ENCODE measurements around the gene ZFPM1.
"Not testable (repeated sequence)": the region's sequence is repeated elsewhere in the genome, so short reads cannot be mapped to it uniquely, and the experiment has no call there.

Gene ZFPM1

GRCh38 chr16:88511060-88511459 lies 58.0 kb downstream of the ZFPM1 start:
- no peaks in the 10 kb centered on the region for H3K79me2 ChIP-seq (ENCODE audit: control insufficient read depth, insufficient read depth, low read length, unreplicated experiment)
- no peak overlapping the region for H3K27ac ChIP-seq (ENCODE audit: low read depth, low read length)
- no peak overlapping the region for H2AFZ ChIP-seq (ENCODE audit: low read length, unreplicated experiment)
- H3K36me3 ChIP-seq (ENCODE audit: insufficient read depth, low read length): no peaks in the 10 kb centered on the region
- no peak overlapping the region for H3K4me3 ChIP-seq (ENCODE audit: low read depth, low read length)
- no peaks in the 10 kb centered on the region for H3K4me1 ChIP-seq (ENCODE audit: control insufficient read depth, insufficient read depth, low read length, unreplicated experiment)
- no peaks in the 10 kb centered on the region for H3K27me3 ChIP-seq (ENCODE audit: insufficient read depth, low read length)

- no peak overlapping the region for H3K27ac ChIP-seq (ENCODE audit: low read depth, low read length)
- no peaks in the 10 kb centered on the region for H3K79me2 ChIP-seq (ENCODE audit: control insufficient read depth, insufficient read depth, low read length, unreplicated experiment)
- no peaks in the 10 kb centered on the region for H3K4me1 ChIP-seq (ENCODE audit: control insufficient read depth, insufficient read depth, low read length, unreplicated experiment)
- no peak overlapping the region for H2AFZ ChIP-seq (ENCODE audit: low read length, unreplicated experiment)
- H3K4me3 ChIP-seq (ENCODE audit: low read depth, low read length): no peak overlapping the region
- no peaks in the 10 kb centered on the region for H3K36me3 ChIP-seq (ENCODE audit: insufficient read depth, low read length)
- H3K27me3 ChIP-seq (ENCODE audit: insufficient read depth, low read length): no peaks in the 10 kb centered on the region
Measured at GRCh38 chr16:88511906-88512305, 58.8 kb downstream of the ZFPM1 start.

- Histone ChIP-seq H3K4me3 (ENCODE audit: low read depth, low read length) (no peak overlapping the region), H3K79me2 (ENCODE audit: control insufficient read depth, insufficient read depth, low read length, unreplicated experiment) (no peaks in the 10 kb centered on the region), H3K36me3 (ENCODE audit: insufficient read depth, low read length) (no peaks in the 10 kb centered on the region), H2AFZ (ENCODE audit: low read length, unreplicated experiment) (no peak overlapping the region), H3K27ac (ENCODE audit: low read depth, low read length) (no peak overlapping the region), H3K4me1 (ENCODE audit: control insufficient read depth, insufficient read depth, low read length, unreplicated experiment) (no peaks in the 10 kb centered on the region), H3K27me3 (ENCODE audit: insufficient read depth, low read length) (no peaks in the 10 kb centered on the region)
Measured at GRCh38 chr16:88512728-88513696, 59.9 kb downstream of the ZFPM1 start.

- Histone ChIP-seq H3K79me2 (ENCODE audit: control insufficient read depth, insufficient read depth, low read length, unreplicated experiment) (no peaks in the 10 kb centered on the region), H3K4me1 (ENCODE audit: control insufficient read depth, insufficient read depth, low read length, unreplicated experiment) (no peaks in the 10 kb centered on the region), H3K36me3 (ENCODE audit: insufficient read depth, low read length) (no peaks in the 10 kb centered on the region), H2AFZ (ENCODE audit: low read length, unreplicated experiment) (no peak overlapping the region), H3K4me3 (ENCODE audit: low read depth, low read length) (no peak overlapping the region), H3K27me3 (ENCODE audit: insufficient read depth, low read length) (no peaks in the 10 kb centered on the region), H3K27ac (ENCODE audit: low read depth, low read length) (no peak overlapping the region)
Measured at GRCh38 chr16:88514070-88514469, 61.0 kb downstream of the ZFPM1 start.

GRCh38 chr16:88514526-88515232 lies 61.6 kb downstream of the ZFPM1 start:
- Histone ChIP-seq H2AFZ (ENCODE audit: low read length, unreplicated experiment) (no peak overlapping the region), H3K4me3 (ENCODE audit: low read depth, low read length) (no peak overlapping the region), H3K36me3 (ENCODE audit: insufficient read depth, low read length) (no peaks in the 10 kb centered on the region), H3K27ac (ENCODE audit: low read depth, low read length) (no peak overlapping the region), H3K27me3 (ENCODE audit: insufficient read depth, low read length) (no peaks in the 10 kb centered on the region), H3K4me1 (ENCODE audit: control insufficient read depth, insufficient read depth, low read length, unreplicated experiment) (no peaks in the 10 kb centered on the region), H3K79me2 (ENCODE audit: control insufficient read depth, insufficient read depth, low read length, unreplicated experiment) (no peaks in the 10 kb centered on the region)

GRCh38 chr16:88515371-88515770 lies 62.3 kb downstream of the ZFPM1 start:
- H3K4me3 ChIP-seq (ENCODE audit: low read depth, low read length): no peak overlapping the region
- no peaks in the 10 kb centered on the region for H3K79me2 ChIP-seq (ENCODE audit: control insufficient read depth, insufficient read depth, low read length, unreplicated experiment)
- H2AFZ ChIP-seq (ENCODE audit: low read length, unreplicated experiment): no peak overlapping the region
- H3K27ac ChIP-seq (ENCODE audit: low read depth, low read length): no peak overlapping the region
- no peaks in the 10 kb centered on the region for H3K4me1 ChIP-seq (ENCODE audit: control insufficient read depth, insufficient read depth, low read length, unreplicated experiment)
- H3K27me3 ChIP-seq (ENCODE audit: insufficient read depth, low read length): no peaks in the 10 kb centered on the region
- H3K36me3 ChIP-seq (ENCODE audit: insufficient read depth, low read length): no peaks in the 10 kb centered on the region

GRCh38 chr16:88515925-88516594 lies 63.0 kb downstream of the ZFPM1 start:
- H3K36me3 ChIP-seq (ENCODE audit: insufficient read depth, low read length): no peaks in the 10 kb centered on the region
- no peaks in the 10 kb centered on the region for H3K27me3 ChIP-seq (ENCODE audit: insufficient read depth, low read length)
- H2AFZ ChIP-seq (ENCODE audit: low read length, unreplicated experiment): no peak overlapping the region
- no peak overlapping the region for H3K27ac ChIP-seq (ENCODE audit: low read depth, low read length)
- no peak overlapping the region for H3K4me3 ChIP-seq (ENCODE audit: low read depth, low read length)
- no peaks in the 10 kb centered on the region for H3K4me1 ChIP-seq (ENCODE audit: control insufficient read depth, insufficient read depth, low read length, unreplicated experiment)
- H3K79me2 ChIP-seq (ENCODE audit: control insufficient read depth, insufficient read depth, low read length, unreplicated experiment): no peaks in the 10 kb centered on the region

GRCh38 chr16:88516601-88517061 lies 63.6 kb downstream of the ZFPM1 start:
- no peaks in the 10 kb centered on the region for H3K79me2 ChIP-seq (ENCODE audit: control insufficient read depth, insufficient read depth, low read length, unreplicated experiment)
- no peaks in the 10 kb centered on the region for H3K27me3 ChIP-seq (ENCODE audit: insufficient read depth, low read length)
- H3K4me1 ChIP-seq (ENCODE audit: control insufficient read depth, insufficient read depth, low read length, unreplicated experiment): no peaks in the 10 kb centered on the region
- H3K4me3 ChIP-seq (ENCODE audit: low read depth, low read length): no peak overlapping the region
- H3K27ac ChIP-seq (ENCODE audit: low read depth, low read length): no peak overlapping the region
- H3K36me3 ChIP-seq (ENCODE audit: insufficient read depth, low read length): no peaks in the 10 kb centered on the region
- no peak overlapping the region for H2AFZ ChIP-seq (ENCODE audit: low read length, unreplicated experiment)

- H3K4me1 ChIP-seq (ENCODE audit: control insufficient read depth, insufficient read depth, low read length, unreplicated experiment); H3K79me2 ChIP-seq (ENCODE audit: control insufficient read depth, insufficient read depth, low read length, unreplicated experiment): not testable (repeated sequence)
Measured at GRCh38 chr16:88517208-88517774, 64.2 kb downstream of the ZFPM1 start.

GRCh38 chr16:88518411-88519111 lies 65.5 kb downstream of the ZFPM1 start:
- H3K36me3 ChIP-seq (ENCODE audit: insufficient read depth, low read length); H3K79me2 ChIP-seq (ENCODE audit: control insufficient read depth, insufficient read depth, low read length, unreplicated experiment); H3K4me1 ChIP-seq (ENCODE audit: control insufficient read depth, insufficient read depth, low read length, unreplicated experiment); H3K27me3 ChIP-seq (ENCODE audit: insufficient read depth, low read length); H3K27ac ChIP-seq (ENCODE audit: low read depth, low read length); H2AFZ ChIP-seq (ENCODE audit: low read length, unreplicated experiment); H3K4me3 ChIP-seq (ENCODE audit: low read depth, low read length): not testable (repeated sequence)

More at GRCh38 chr16:88517208-88517774, 64.2 kb downstream of the ZFPM1 start:
- not testable (repeated sequence) for H3K4me3 ChIP-seq (ENCODE audit: low read depth, low read length); H2AFZ ChIP-seq (ENCODE audit: low read length, unreplicated experiment); H3K27ac ChIP-seq (ENCODE audit: low read depth, low read length); H3K36me3 ChIP-seq (ENCODE audit: insufficient read depth, low read length); H3K27me3 ChIP-seq (ENCODE audit: insufficient read depth, low read length)
